Psoas muscle (tissue), 8 donors: Measurements from ENCODE around the gene LDLRAD4. TPM values are rescaled to one million over a fixed set of nuclear protein-coding genes. Genes with fewer than 3 reads are reported as not detected.

Source experiments
- ATAC-seq, 4 donors: fragments of 200-7000 bp; cut with Tn5 transposase; one replicate each; pipeline ENCODE4 v1.9.1; 2020; ENCODE audit warnings: moderate library complexity in 3 of 4, mild to moderate bottlenecking in 2 of 4
- DNase-seq, 2 donors: peaks; one replicate each; pipeline ENCODE4 v3.0.0-alpha.2; 2020
- H3K27ac ChIP-seq: fragments of 200-600 bp; one replicate; pipeline ENCODE4 v1.8.0; 2022
- H3K27me3 ChIP-seq, 3 donors: fragments of 200-600 bp in 1 of 3; one replicate each; pipeline versions ENCODE4 v1.6.1 to v1.8.0; 2013 to 2022; ENCODE audit warnings: low read length in 2 of 3, mild to moderate bottlenecking in 2 of 3, moderate library complexity in 1 of 3; ENCODE audit not compliant: insufficient read depth in 3 of 3
- H3K36me3 ChIP-seq, 2 donors: fragments of 200-600 bp in 1 of 2; one replicate each; pipeline versions ENCODE4 v1.6.1 to v1.8.0; 2013 to 2022; ENCODE audit warnings: low read depth in 1 of 2, mild to moderate bottlenecking in 1 of 2, moderate library complexity in 1 of 2; ENCODE audit not compliant: insufficient read depth in 1 of 2
- H3K4me1 ChIP-seq: fragments of 200-600 bp; one replicate; pipeline ENCODE4 v1.8.0; 2022
- H3K4me3 ChIP-seq: fragments of 200-600 bp; one replicate; pipeline ENCODE4 v1.8.0; 2022; ENCODE audit warnings: mild to moderate bottlenecking
- H3K9me3 ChIP-seq: fragments of 200-600 bp; one replicate; pipeline ENCODE4 v1.8.0; 2022
- CTCF ChIP-seq: fragments of 200-600 bp; IDR thresholded peaks from one replicate; pipeline ENCODE4 v1.8.0; 2022; ENCODE audit warnings: antibody characterized with exemption
- WGBS, 3 donors: extraction: QIAGEN DNeasy Blood & Tissue Kit; methylation state at CpG; one replicate each; pipeline versions ENCODE4 v1.1.6 to v1.1.7; 2013; 5-methylcytosine and 5-hydroxymethylcytosine counted together
- intact Hi-C, 2 donors: fragments of 100-400 bp; cut with DNase I; formaldehyde crosslinking; loops; one replicate each; pipeline versions ENCODE4 v1.11.0 to v1.14.2; 2022
- polyA plus RNA-seq, 3 donors: library from polyadenylated mRNA; stranded (reverse); fragments of 200-250 nt; gene quantifications; one replicate each; pipeline ENCODE4 v1.2.3, GENCODE V29; 2013
- total RNA-seq, 4 donors: library from RNA; stranded (reverse); fragmentation: NEBNext Ultra II Directional in 2 of 4; extraction: Animal tissue kit (Norgen Biotek cat#: 25700) in 2 of 4; gene quantifications; one replicate each; pipeline versions ENCODE4 v1.2.1 to v1.2.4, GENCODE V29; 2021 to 2023
- donor health status: healthy with polysubstance abuse.
- donor health status: DM: no; HTN: no; CAD: no; lungs with moderate emphysema.
- donor health status: Bipolar disorder and iron deficiency.
- donor health status: healthy.
- donor health status: DM: yes; HTN: yes; CAD: no.
- donor health status: DM: no; HTN: no; CAD: no.
- donor health status: DM: no; HTN: no; CAD: no.
- donor health status: DM: yes; HTN: yes; CAD: no.

The LDLRAD4 gene
- total and polyA plus RNA-seq, 7 donors: 1.8 to 13.9 (median 3.8) TPM

GRCh38 chr18:13176847-13177246, 41.7 kb upstream of the LDLRAD4 start:
- no peak for ATAC-seq
- intact Hi-C loops: no loop called here
- no peak for DNase-seq
- WGBS, 3 donors: 92 to 93% (median 93%) methylated on average over 13 of the region's 13 CpGs
- Histone ChIP-seq H3K27ac (no peak overlapping the region), H3K4me1 (no peaks in the 10 kb centered on the region), H3K27me3 (no peaks in the 10 kb centered on the region), H3K4me3 (no peak overlapping the region), H3K36me3 (no peaks in the 10 kb centered on the region), H3K9me3 (no peaks in the 10 kb centered on the region)
- no peak for TF ChIP-seq CTCF

DNA sequence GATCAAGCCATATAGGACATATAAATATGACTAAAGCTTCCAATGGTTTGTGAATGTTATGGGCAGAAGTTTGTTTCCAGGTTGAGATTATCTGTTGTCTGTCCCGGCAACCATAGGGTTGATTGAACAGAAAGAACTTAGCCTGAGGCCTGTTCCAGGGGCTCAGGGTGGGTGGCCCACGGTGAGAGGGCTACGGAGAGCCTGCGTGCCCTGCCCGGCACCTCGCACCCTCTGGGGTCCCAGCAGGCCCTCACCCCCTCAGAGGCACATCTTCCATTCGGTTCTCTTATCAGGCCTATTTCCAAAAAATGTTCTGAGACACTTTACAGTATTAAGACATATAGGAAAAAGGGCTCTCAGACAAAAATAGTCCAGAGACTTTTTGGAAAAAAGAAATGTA, 40.4 kb upstream of the LDLRAD4 start:
- DNase-seq (no peak), ATAC-seq (no peak)
- no peaks in the 10 kb centered on the region for H3K27me3 ChIP-seq
- no peaks in the 10 kb centered on the region for H3K4me1 ChIP-seq
- H3K27ac ChIP-seq: no peak overlapping the region
- no peaks in the 10 kb centered on the region for H3K9me3 ChIP-seq
- no peak overlapping the region for H3K4me3 ChIP-seq
- intact Hi-C loops: no loop called here
- WGBS, 3 donors: 90 to 94% (median 92%) methylated on average over 7 of the region's 7 CpGs
- H3K36me3 ChIP-seq: no peaks in the 10 kb centered on the region
- TF ChIP-seq CTCF: no peak

DNA sequence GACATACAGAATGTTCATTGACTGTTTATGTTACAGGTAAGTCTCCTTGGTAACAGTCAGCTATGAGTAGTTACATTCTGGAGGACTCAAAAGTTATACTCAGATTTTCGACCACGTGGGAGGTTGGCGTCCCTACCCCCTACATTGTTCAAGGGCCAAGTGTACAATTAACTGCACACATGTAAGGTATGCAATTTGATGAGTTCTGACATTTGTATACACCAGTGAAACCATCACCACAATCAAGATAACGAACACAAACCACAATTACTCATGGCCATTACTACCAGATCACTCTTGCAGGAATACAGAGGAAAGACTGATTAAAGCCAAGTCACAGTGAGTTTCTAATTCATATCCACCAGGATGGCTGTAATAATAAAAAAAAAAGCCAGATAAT, 39.6 kb upstream of the LDLRAD4 start:
- H3K4me3 ChIP-seq: no peak overlapping the region
- no peaks in the 10 kb centered on the region for H3K36me3 ChIP-seq
- 90 to 96% (median 95%) methylated on average over 4 of the region's 4 CpGs for WGBS, 3 donors
- no peaks in the 10 kb centered on the region for H3K9me3 ChIP-seq
- ATAC-seq (no peak), DNase-seq (no peak)
- H3K27ac ChIP-seq: no peak overlapping the region
- no peak for TF ChIP-seq CTCF
- intact Hi-C loops: no loop called here
- H3K4me1 ChIP-seq: no peaks in the 10 kb centered on the region
- no peaks in the 10 kb centered on the region for H3K27me3 ChIP-seq

GRCh38 chr18:13179566-13180113, 38.9 kb upstream of the LDLRAD4 start:
- no peak overlapping the region for H3K27ac ChIP-seq
- no peak overlapping the region for H3K4me3 ChIP-seq
- H3K4me1 ChIP-seq: no peaks in the 10 kb centered on the region
- no peak for ATAC-seq
- TF ChIP-seq CTCF: no peak
- 35 to 49% (median 36%) methylated on average over 9 of the region's 9 CpGs for WGBS, 3 donors
- intact Hi-C loops: no loop called here
- H3K9me3 ChIP-seq: no peaks in the 10 kb centered on the region
- no peaks in the 10 kb centered on the region for H3K36me3 ChIP-seq
- no peak for DNase-seq
- no peaks in the 10 kb centered on the region for H3K27me3 ChIP-seq

DNA sequence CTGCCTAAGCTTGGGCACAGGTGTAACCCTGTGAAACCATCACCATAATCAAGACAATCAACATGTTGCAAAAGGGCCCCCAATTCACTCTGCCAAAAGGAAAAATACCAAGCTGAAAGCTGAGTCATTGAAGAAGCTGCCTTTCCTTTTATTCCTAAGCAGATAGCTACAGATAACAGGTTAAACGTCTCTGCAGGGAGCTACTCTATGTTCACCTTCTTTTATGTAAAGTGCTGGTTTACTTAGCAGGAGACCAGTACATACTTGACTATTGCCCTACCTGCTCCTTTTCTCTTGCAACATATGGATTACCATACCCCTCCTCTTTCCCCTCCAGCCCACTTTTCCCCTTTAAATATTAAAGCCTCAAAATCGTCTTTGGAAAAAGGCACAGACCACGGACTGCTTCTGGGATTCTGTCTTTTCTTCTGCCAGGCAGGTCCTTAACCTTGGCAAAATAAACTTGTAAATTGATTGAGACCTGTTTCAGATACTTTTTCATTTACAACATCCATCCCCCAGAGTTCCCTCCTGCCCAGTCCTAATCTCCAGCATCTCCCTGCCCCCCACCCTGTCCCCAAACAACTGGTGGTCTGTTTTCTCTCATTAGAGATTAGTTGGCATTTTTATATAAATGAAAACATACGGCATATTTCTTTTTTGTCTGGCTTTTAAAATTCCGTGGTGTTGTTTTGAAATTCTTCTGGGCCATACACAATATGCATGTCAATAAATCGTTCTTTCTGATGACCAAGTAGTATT, 37.8 kb upstream of the LDLRAD4 start:
- H3K27ac ChIP-seq: no peak overlapping the region
- no peaks in the 10 kb centered on the region for H3K9me3 ChIP-seq
- no peak for TF ChIP-seq CTCF
- no peak for ATAC-seq
- 69 to 78% (median 75%) methylated on average over 6 of the region's 6 CpGs for WGBS, 3 donors
- no peaks in the 10 kb centered on the region for H3K36me3 ChIP-seq
- DNase-seq: no peak
- no peaks in the 10 kb centered on the region for H3K27me3 ChIP-seq
- H3K4me1 ChIP-seq: no peaks in the 10 kb centered on the region
- no peak overlapping the region for H3K4me3 ChIP-seq
- intact Hi-C loops: no loop called here
